HCT116 (cell line): ENCODE results near the gene MAP6D1.

Source experiments
- CEBPB ChIP-seq: IDR thresholded peaks from 2 replicates; pipeline ENCODE4 v1.6.1; 2012; ENCODE audit warnings: low read depth
- EGR1 ChIP-seq: IDR thresholded peaks from 2 replicates; pipeline ENCODE4 v1.6.1; 2012; ENCODE audit warnings: low read depth
- EZH2phosphoT487 ChIP-seq: fragments of 200-600 bp; IDR thresholded peaks from 2 replicates; pipeline ENCODE4 v1.6.1; 2018; ENCODE audit warnings: antibody characterized with exemption, borderline replicate concordance
- MAX ChIP-seq: IDR thresholded peaks from 2 replicates; pipeline ENCODE4 v1.6.1; 2012
- SP1 ChIP-seq: IDR thresholded peaks from 2 replicates; pipeline ENCODE4 v1.6.1; 2012; ENCODE audit warnings: low read depth
- TF ChIP-seq, protein P1 (sequence below), 3 experiments: fragments of 200-600 bp in 1 of 3; sonication (generic) in 1 of 3; IDR thresholded peaks in 2 of 3; conservative IDR thresholded peaks in 1 of 3; 2 replicates each; pipeline ENCODE4 v1.5.1; 2012 to 2017; ENCODE audit warnings: low read depth in 2 of 3, low read length in 2 of 3, antibody characterized with exemption in 1 of 3, borderline replicate concordance in 1 of 3, control low read depth in 1 of 3, mild to moderate bottlenecking in 1 of 3, mixed read lengths in 1 of 3, mixed run types in 1 of 3, moderate library complexity in 1 of 3; ENCODE audit not compliant: insufficient read depth in 1 of 3
- TF ChIP-seq, protein P2 (sequence below): IDR thresholded peaks from 2 replicates; pipeline ENCODE4 v1.6.1; 2012; ENCODE audit warnings: low read depth

DNA sequence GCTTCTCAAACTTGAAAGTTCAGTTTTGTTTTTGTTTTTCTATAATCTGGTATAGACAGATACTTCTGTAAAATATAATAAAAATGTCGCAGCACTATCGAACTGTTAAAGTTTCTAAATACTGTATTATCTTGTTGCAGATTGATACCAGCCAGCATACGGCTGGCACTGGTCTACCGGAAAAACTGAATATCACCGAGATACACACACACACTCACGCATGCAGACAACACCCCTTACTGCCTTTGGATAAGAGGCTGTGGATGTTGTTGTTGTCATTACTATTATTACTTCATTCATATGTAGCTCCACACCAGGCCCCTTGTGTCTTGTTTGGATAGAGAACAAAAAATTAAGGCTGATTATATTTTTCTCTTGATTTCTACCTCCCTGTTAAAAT lies 32.4 kb downstream of the MAP6D1 start:
- no peak for TF ChIP-seq SP1
- TF ChIP-seq CEBPB, result no peak
- TF ChIP-seq MAX, result no peak
- TF ChIP-seq, protein P1, sequence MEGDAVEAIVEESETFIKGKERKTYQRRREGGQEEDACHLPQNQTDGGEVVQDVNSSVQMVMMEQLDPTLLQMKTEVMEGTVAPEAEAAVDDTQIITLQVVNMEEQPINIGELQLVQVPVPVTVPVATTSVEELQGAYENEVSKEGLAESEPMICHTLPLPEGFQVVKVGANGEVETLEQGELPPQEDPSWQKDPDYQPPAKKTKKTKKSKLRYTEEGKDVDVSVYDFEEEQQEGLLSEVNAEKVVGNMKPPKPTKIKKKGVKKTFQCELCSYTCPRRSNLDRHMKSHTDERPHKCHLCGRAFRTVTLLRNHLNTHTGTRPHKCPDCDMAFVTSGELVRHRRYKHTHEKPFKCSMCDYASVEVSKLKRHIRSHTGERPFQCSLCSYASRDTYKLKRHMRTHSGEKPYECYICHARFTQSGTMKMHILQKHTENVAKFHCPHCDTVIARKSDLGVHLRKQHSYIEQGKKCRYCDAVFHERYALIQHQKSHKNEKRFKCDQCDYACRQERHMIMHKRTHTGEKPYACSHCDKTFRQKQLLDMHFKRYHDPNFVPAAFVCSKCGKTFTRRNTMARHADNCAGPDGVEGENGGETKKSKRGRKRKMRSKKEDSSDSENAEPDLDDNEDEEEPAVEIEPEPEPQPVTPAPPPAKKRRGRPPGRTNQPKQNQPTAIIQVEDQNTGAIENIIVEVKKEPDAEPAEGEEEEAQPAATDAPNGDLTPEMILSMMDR (IDR thresholded peaks at IDR 0.05 in 2 of 3, conservative IDR thresholded peaks at IDR 0.05 in 1 of 3; ENCODE audit: borderline replicate concordance in 1 of 3, insufficient read depth in 1 of 3, low read depth in 2 of 3, low read length in 2 of 3), result no peak
- TF ChIP-seq EGR1, result no peak
- TF ChIP-seq, protein P2, sequence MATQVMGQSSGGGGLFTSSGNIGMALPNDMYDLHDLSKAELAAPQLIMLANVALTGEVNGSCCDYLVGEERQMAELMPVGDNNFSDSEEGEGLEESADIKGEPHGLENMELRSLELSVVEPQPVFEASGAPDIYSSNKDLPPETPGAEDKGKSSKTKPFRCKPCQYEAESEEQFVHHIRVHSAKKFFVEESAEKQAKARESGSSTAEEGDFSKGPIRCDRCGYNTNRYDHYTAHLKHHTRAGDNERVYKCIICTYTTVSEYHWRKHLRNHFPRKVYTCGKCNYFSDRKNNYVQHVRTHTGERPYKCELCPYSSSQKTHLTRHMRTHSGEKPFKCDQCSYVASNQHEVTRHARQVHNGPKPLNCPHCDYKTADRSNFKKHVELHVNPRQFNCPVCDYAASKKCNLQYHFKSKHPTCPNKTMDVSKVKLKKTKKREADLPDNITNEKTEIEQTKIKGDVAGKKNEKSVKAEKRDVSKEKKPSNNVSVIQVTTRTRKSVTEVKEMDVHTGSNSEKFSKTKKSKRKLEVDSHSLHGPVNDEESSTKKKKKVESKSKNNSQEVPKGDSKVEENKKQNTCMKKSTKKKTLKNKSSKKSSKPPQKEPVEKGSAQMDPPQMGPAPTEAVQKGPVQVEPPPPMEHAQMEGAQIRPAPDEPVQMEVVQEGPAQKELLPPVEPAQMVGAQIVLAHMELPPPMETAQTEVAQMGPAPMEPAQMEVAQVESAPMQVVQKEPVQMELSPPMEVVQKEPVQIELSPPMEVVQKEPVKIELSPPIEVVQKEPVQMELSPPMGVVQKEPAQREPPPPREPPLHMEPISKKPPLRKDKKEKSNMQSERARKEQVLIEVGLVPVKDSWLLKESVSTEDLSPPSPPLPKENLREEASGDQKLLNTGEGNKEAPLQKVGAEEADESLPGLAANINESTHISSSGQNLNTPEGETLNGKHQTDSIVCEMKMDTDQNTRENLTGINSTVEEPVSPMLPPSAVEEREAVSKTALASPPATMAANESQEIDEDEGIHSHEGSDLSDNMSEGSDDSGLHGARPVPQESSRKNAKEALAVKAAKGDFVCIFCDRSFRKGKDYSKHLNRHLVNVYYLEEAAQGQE, result no peak
- TF ChIP-seq EZH2phosphoT487, result no peak
